ENCODE results near the gene LIPT2.

Gene LIPT2

GRCh38 chr11:74468058-74468457 is 25.5 kb downstream of the LIPT2 start:
- H3K4me2 ChIP-seq: peak overlapping the region; percentile 22; the same call in 1 of the 2 replicates
- H4K20me1 ChIP-seq: no peaks in the 10 kb centered on the region
- H3K9ac ChIP-seq: no peak overlapping the region
- H3K4me3 ChIP-seq: no peak overlapping the region
- peaks cover 9% of the 10 kb centered on the region for H3K4me1 ChIP-seq
- H3K27ac ChIP-seq: no peak overlapping the region
- H3K27me3 ChIP-seq: no peaks in the 10 kb centered on the region
- no peaks in the 10 kb centered on the region for H3K9me3 ChIP-seq
- TF ChIP-seq Cebpa-rat (IDR thresholded peaks at IDR 0.05): no peak
- H3K36me3 ChIP-seq: no peaks in the 10 kb centered on the region

- Histone ChIP-seq H3K27me3 (no peaks in the 10 kb centered on the region), H3K9ac (no peak within 1 kb of the TSS), H3K27ac (no peak within 1 kb of the TSS), H3K9me3 (no peaks in the 10 kb centered on the region), H3K36me3 (no peaks in the 10 kb centered on the region), H3K4me3 (no peak within 1 kb of the TSS), H3K4me1 (peaks cover 9% of the 10 kb centered on the region), H4K20me1 (no peaks in the 10 kb centered on the region), H3K4me2 (peak within 1 kb of the TSS; percentile 22; the same call in 1 of the 2 replicates)
- no peak for TF ChIP-seq Cebpa-rat (IDR thresholded peaks at IDR 0.05)
These were observed 26.3 kb downstream of the LIPT2 start, which contains the start of gene KCNE3 for GRCh38 chr11:74466916-74467885. Gene KCNE3, minus strand, starts transcription at chr11:74467549. Its CDS starts 9,986 bp downstream, at chr11:74457563.

GRCh38 chr11:74465291-74465708 is 28.2 kb downstream of the LIPT2 start:
- Histone ChIP-seq H3K4me3 (no peak overlapping the region), H3K27me3 (no peaks in the 10 kb centered on the region)

GRCh38 chr11:74464746-74465145 is 28.8 kb downstream of the LIPT2 start:
- no peaks in the 10 kb centered on the region for H3K27me3 ChIP-seq
- H3K4me1 ChIP-seq: peaks cover 9% of the 10 kb centered on the region
- TF ChIP-seq Cebpa-rat (IDR thresholded peaks at IDR 0.05): no peak
- H3K4me2 ChIP-seq: no peak overlapping the region
- no peaks in the 10 kb centered on the region for H4K20me1 ChIP-seq
- H3K4me3 ChIP-seq: no peak overlapping the region
- H3K9me3 ChIP-seq: no peaks in the 10 kb centered on the region
- no peaks in the 10 kb centered on the region for H3K36me3 ChIP-seq
- no peak overlapping the region for H3K9ac ChIP-seq
- H3K27ac ChIP-seq: no peak overlapping the region

More at GRCh38 chr11:74465291-74465708, 28.2 kb downstream of the LIPT2 start:
- Histone ChIP-seq H3K4me2 (no peak overlapping the region), H3K27ac (no peak overlapping the region), H3K9me3 (no peaks in the 10 kb centered on the region), H4K20me1 (no peaks in the 10 kb centered on the region), H3K36me3 (no peaks in the 10 kb centered on the region), H3K4me1 (peaks cover 9% of the 10 kb centered on the region), H3K9ac (no peak overlapping the region)
- TF ChIP-seq Cebpa-rat (IDR thresholded peaks at IDR 0.05): no peak

GRCh38 chr11:74463216-74463615 is 30.3 kb downstream of the LIPT2 start:
- no peak overlapping the region for H3K4me3 ChIP-seq
- no peak for TF ChIP-seq Cebpa-rat (IDR thresholded peaks at IDR 0.05)
- H3K9ac ChIP-seq: no peak overlapping the region
- no peak overlapping the region for H3K27ac ChIP-seq
- peaks cover under 1% of the 10 kb centered on the region for H3K4me1 ChIP-seq
- H3K27me3 ChIP-seq: no peaks in the 10 kb centered on the region
- H3K9me3 ChIP-seq: no peaks in the 10 kb centered on the region
- H3K4me2 ChIP-seq: no peak overlapping the region
- H4K20me1 ChIP-seq: no peaks in the 10 kb centered on the region
- H3K36me3 ChIP-seq: no peaks in the 10 kb centered on the region

- Histone ChIP-seq H3K9me3 (no peaks in the 10 kb centered on the region), H3K9ac (no peak overlapping the region), H3K4me1 (no peaks in the 10 kb centered on the region), H3K27ac (no peak overlapping the region), H3K36me3 (no peaks in the 10 kb centered on the region), H4K20me1 (no peaks in the 10 kb centered on the region), H3K4me2 (no peak overlapping the region), H3K27me3 (no peaks in the 10 kb centered on the region), H3K4me3 (no peak overlapping the region)
- TF ChIP-seq Cebpa-rat (IDR thresholded peaks at IDR 0.05): no peak
These were observed 30.9 kb downstream of the LIPT2 start for GRCh38 chr11:74462631-74463030.

DNA sequence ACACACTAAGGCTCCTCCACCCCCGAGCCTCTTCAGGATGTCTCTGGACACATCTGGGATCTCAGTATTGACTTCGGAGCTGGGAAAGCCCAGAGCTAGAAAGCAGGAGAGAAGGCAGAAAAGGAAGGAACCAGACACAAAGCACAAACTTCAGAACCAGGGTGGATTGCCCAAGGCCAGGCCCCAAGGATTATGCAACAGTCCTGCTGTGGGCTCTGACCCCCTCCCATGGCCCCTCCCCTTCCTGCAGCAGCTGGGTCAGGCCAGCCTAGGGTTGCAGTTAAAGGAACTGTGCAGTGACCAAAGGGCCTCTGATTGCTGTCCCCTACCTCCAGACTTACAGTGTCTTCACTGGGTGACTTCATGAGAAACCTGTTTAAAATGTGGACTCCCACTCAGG is 31.5 kb downstream of the LIPT2 start:
- Histone ChIP-seq H3K4me3 (no peak overlapping the region), H3K36me3 (no peaks in the 10 kb centered on the region), H3K9me3 (no peaks in the 10 kb centered on the region), H3K4me1 (no peaks in the 10 kb centered on the region), H3K9ac (no peak overlapping the region), H3K27me3 (no peaks in the 10 kb centered on the region), H3K4me2 (no peak overlapping the region), H4K20me1 (no peaks in the 10 kb centered on the region), H3K27ac (no peak overlapping the region)
- TF ChIP-seq Cebpa-rat (IDR thresholded peaks at IDR 0.05): no peak

DNA sequence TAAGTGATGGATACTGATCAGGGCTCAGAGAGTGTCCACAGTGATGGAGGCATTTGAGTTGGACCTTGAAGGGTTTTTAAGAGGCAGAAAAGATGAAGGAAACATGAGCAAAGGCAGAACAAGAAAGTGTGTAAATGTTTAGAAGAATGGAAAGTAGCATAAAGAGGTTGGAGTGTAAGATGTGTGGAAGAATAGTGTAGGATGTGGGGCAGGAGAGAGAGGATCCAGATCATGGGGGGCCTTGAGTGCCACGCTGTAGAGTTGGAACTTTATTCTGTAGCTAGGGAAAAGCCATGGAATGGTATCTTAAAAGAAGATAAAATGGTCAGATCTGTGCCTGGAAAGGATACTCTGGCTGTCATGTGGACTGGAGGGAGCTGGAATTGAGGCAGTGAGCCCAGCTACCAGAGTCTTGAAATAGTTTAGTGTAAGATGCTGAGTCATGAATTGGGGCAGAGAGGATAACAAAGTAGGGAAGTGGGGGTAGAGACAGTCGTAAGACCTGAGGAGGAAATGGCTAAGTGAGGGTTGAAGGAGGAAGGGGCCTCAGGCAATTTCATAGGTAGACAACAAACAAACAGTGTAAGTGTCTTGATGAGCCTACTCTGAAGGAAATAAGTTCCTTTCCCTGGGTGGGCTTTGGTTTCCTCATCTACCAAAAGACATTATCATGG is 32.9 kb downstream of the LIPT2 start:
- H3K4me3 ChIP-seq: no peak overlapping the region
- no peak overlapping the region for H3K9ac ChIP-seq
- TF ChIP-seq Cebpa-rat (IDR thresholded peaks at IDR 0.05): no peak
- no peaks in the 10 kb centered on the region for H3K36me3 ChIP-seq
- no peaks in the 10 kb centered on the region for H3K4me1 ChIP-seq
- H3K9me3 ChIP-seq: no peaks in the 10 kb centered on the region
- H4K20me1 ChIP-seq: no peaks in the 10 kb centered on the region
- H3K27ac ChIP-seq: no peak overlapping the region
- H3K4me2 ChIP-seq: no peak overlapping the region
- H3K27me3 ChIP-seq: no peaks in the 10 kb centered on the region

- H3K9ac ChIP-seq: no peak overlapping the region
- H3K27me3 ChIP-seq: no peaks in the 10 kb centered on the region
- H4K20me1 ChIP-seq: no peaks in the 10 kb centered on the region
- no peaks in the 10 kb centered on the region for H3K36me3 ChIP-seq
- no peak overlapping the region for H3K27ac ChIP-seq
- H3K9me3 ChIP-seq: no peaks in the 10 kb centered on the region
- H3K4me3 ChIP-seq: no peak overlapping the region
- H3K4me2 ChIP-seq: no peak overlapping the region
- no peaks in the 10 kb centered on the region for H3K4me1 ChIP-seq
- no peak for TF ChIP-seq Cebpa-rat (IDR thresholded peaks at IDR 0.05)
These were observed 33.5 kb downstream of the LIPT2 start for GRCh38 chr11:74460065-74460464.

- Histone ChIP-seq H3K9me3 (no peaks in the 10 kb centered on the region), H3K27me3 (no peaks in the 10 kb centered on the region), H3K9ac (no peak overlapping the region), H4K20me1 (no peaks in the 10 kb centered on the region), H3K27ac (no peak overlapping the region), H3K36me3 (no peaks in the 10 kb centered on the region), H3K4me3 (no peak overlapping the region), H3K4me2 (no peak overlapping the region), H3K4me1 (no peaks in the 10 kb centered on the region)
- no peak for TF ChIP-seq Cebpa-rat (IDR thresholded peaks at IDR 0.05)
These were observed 33.9 kb downstream of the LIPT2 start for GRCh38 chr11:74459584-74459983.

Data from BLaER1 (cell line).